HepG2 (cell line): ENCODE results near the gene CPSF4. TPM values are rescaled to one million over a fixed set of nuclear protein-coding genes. Genes with fewer than 3 reads are reported as not detected.

Source experiments
- CENPT ChIP-seq: sonication (generic); formaldehyde crosslinking; IDR thresholded peaks from 2 replicates; pipeline ENCODE4 v1.8.0; 2022; ENCODE audit warnings: low read depth, mild to moderate bottlenecking, moderate library complexity, missing genetic modification reagents
- ERF ChIP-seq: IDR thresholded peaks from 2 replicates; pipeline ENCODE4 v1.6.1; 2018; ENCODE audit warnings: missing biosample characterization, missing genetic modification reagents
- GTF2F1 ChIP-seq: fragments of 150-350 bp; IDR thresholded peaks from 2 replicates; pipeline ENCODE4 v1.6.1; 2014; ENCODE audit warnings: low read length
- HNF1A ChIP-seq, 2 experiments: sonication (generic) in 1 of 2; formaldehyde crosslinking in 1 of 2; IDR thresholded peaks; 2 replicates each; pipeline versions ENCODE4 v1.4.0 to v1.6.1; 2016 to 2020; ENCODE audit warnings: borderline replicate concordance in 1 of 2, low read depth in 1 of 2, mild to moderate bottlenecking in 1 of 2, missing genetic modification reagents in 1 of 2
- NONO ChIP-seq, 2 experiments: fragments of 450-650 bp in 1 of 2; sonication (generic) in 1 of 2; formaldehyde crosslinking in 1 of 2; IDR thresholded peaks in 1 of 2; conservative IDR thresholded peaks in 1 of 2; 2 replicates each; pipeline versions ENCODE4 v1.6.1 to v1.8.0; 2017 to 2022; ENCODE audit warnings: mild to moderate bottlenecking in 1 of 2, missing genetic modification reagents in 1 of 2, moderate library complexity in 1 of 2
- PHF21A ChIP-seq: sonication (generic); formaldehyde crosslinking; IDR thresholded peaks from 2 replicates; pipeline ENCODE4 v1.5.0; 2020; ENCODE audit warnings: mild to moderate bottlenecking, missing genetic modification reagents
- PPARG ChIP-seq: conservative IDR thresholded peaks from 2 replicates; pipeline ENCODE4 v1.6.1; 2016; ENCODE audit warnings: missing biosample characterization, missing genetic modification reagents
- RBM22 ChIP-seq: fragments of 200-400 bp; formaldehyde crosslinking; optimal IDR thresholded peaks from 2 replicates; pipeline ENCODE3; 2017; ENCODE audit warnings: mild to moderate bottlenecking, low read length, moderate library complexity
- THAP9 ChIP-seq: sonication (generic); formaldehyde crosslinking; IDR thresholded peaks from 2 replicates; pipeline ENCODE4; 2020; ENCODE audit warnings: missing genetic modification reagents, mild to moderate bottlenecking, borderline replicate concordance
- ZBED4 ChIP-seq: sonication (generic); formaldehyde crosslinking; IDR thresholded peaks from 2 replicates; pipeline ENCODE4 v1.4.0; 2020; ENCODE audit warnings: missing genetic modification reagents, borderline replicate concordance
- ZFP82 ChIP-seq: sonication (generic); formaldehyde crosslinking; IDR thresholded peaks from 2 replicates; pipeline ENCODE4 v1.5.1; 2020; ENCODE audit warnings: mild to moderate bottlenecking, missing genetic modification reagents, borderline replicate concordance
- ZNF235 ChIP-seq: sonication (generic); formaldehyde crosslinking; IDR thresholded peaks from 2 replicates; pipeline ENCODE4 v1.8.1; 2023; ENCODE audit warnings: mild to moderate bottlenecking, missing genetic modification reagents, borderline replicate concordance
- ZNF432 ChIP-seq: sonication (generic); formaldehyde crosslinking; IDR thresholded peaks from 2 replicates; pipeline ENCODE4 v1.5.0; 2020; ENCODE audit warnings: missing genetic modification reagents, mild to moderate bottlenecking, borderline replicate concordance
- ZNF576 ChIP-seq: sonication (generic); formaldehyde crosslinking; IDR thresholded peaks from 2 replicates; pipeline ENCODE4 v1.4.0; 2020; ENCODE audit warnings: mild to moderate bottlenecking, missing genetic modification reagents
- ZNF83 ChIP-seq: sonication (generic); formaldehyde crosslinking; IDR thresholded peaks from 2 replicates; pipeline ENCODE4 v1.4.0; 2020; ENCODE audit warnings: missing genetic modification reagents, mild to moderate bottlenecking, borderline replicate concordance
- polyA plus RNA-seq, 8 experiments: library from polyadenylated mRNA; depleted of rRNA in 3 of 8; stranded (reverse) in 7 of 8; unstranded in 1 of 8; fragments of >200 nt; fragmentation: Illumina TruSeq in 4 of 8; extraction: Trizol in 4 of 8; gene quantifications; 2 replicates each; pipeline versions ENCODE4 v1.2.1 to v1.2.3, GENCODE V29; 2011 to 2016; ENCODE audit warnings: low read depth in 4 of 8, missing spikeins in 1 of 8, mixed read lengths in 1 of 8; ENCODE audit not compliant: insufficient read depth in 1 of 8
- total RNA-seq, 5 experiments: library from RNA; depleted of rRNA; stranded (reverse); fragments of >200 nt; fragmentation: Illumina TruSeq; extraction: Trizol; gene quantifications; 2 replicates each; pipeline ENCODE4 v1.2.3, GENCODE V29; 2016; ENCODE audit warnings: low read depth in 1 of 5

Gene CPSF4
- total and polyA plus RNA-seq, 2 of the 13 experiments (the other 11 are each of a cell fraction or from before 2014, with no cell fraction given): 34.1 to 49.6 TPM

GRCh38 chr7:99438573-99439480, at the start of gene CPSF4, which contains the start of gene PTCD1 (continued):
- TF ChIP-seq THAP9 (CRISPR knock-in tag) (0 out of 2 replicates have a peak, but pooled peaks have one; percentile 40), ZBED4 (no peak), CENPT (CRISPR knock-in tag) (no peak), ERF (CRISPR knock-in tag) (peak; percentile 93), NONO (IDR thresholded peaks at IDR 0.05) (no peak), NONO (CRISPR knock-in tag; conservative IDR thresholded peaks at IDR 0.05) (peak; percentile 97), ZNF235 (CRISPR knock-in tag) (peak; percentile 85; the same call in 1 of the 2 replicates), ZNF432 (CRISPR knock-in tag) (no peak), ZFP82 (CRISPR knock-in tag) (no peak), RBM22 (no peak), GTF2F1 (no peak), HNF1A (IDR thresholded peaks at IDR 0.05; ENCODE audit: low read depth) (peak; percentile 13; the same call in 1 of the 2 replicates), HNF1A (CRISPR knock-in tag; IDR thresholded peaks at IDR 0.05; ENCODE audit: borderline replicate concordance) (peak; percentile 60; the same call in 1 of the 2 replicates), ZNF576 (CRISPR knock-in tag) (no peak), PPARG (CRISPR knock-in tag) (peak; percentile 71), PHF21A (CRISPR knock-in tag) (no peak), ZNF83 (CRISPR knock-in tag) (no peak; the same call in 1 of the 2 replicates)
